Fibroblast of skin of scalp (primary cell): Measurements from ENCODE around the gene ZDHHC6.
"Not testable (repeated sequence)": the region's sequence is repeated elsewhere in the genome, so short reads cannot be mapped to it uniquely, and the experiment has no call there.

Source experiments
- DNase-seq: peaks from one replicate; pipeline ENCODE4 v3.0.0-alpha.2; 2013

Gene ZDHHC6

DNA sequence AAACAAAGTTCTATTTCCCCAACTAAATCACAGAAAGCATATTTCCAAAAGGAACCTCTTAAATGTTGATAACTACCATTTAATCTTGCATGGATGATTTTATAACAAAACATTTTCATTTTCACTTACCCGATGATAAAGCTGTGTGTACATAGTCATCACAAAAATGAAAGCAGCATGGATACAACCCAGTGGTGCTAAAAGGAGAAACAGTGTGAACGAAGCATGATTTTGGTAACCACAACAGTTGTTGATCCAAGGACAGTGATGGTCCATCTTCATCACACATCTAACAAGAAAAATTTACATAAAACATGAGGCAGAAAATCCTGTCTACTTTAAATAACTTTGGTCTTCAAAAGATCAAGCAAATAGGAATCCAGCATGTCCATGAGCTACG lies 4.7 kb downstream of the ZDHHC6 start:
- no peak for DNase-seq

DNA sequence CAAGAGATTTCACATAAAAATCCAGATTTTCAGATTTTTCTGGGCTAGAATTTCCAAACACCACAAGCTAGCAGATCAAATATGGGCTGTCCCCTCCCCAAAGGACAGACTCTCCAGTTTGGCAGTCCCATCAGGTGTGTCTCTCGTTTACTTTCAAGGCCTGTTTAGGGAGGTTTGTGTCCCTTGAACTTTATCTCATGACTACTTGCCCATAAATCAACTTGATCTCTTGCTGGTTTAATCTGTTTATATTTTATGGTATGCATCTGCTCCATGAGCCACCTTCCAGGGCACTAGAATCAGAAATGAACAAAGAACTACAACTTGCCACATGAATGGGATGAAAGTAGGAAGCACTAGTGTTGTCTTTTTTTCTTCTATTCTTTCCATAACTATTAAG lies 5.2 kb downstream of the ZDHHC6 start:
- no peak for DNase-seq

DNA sequence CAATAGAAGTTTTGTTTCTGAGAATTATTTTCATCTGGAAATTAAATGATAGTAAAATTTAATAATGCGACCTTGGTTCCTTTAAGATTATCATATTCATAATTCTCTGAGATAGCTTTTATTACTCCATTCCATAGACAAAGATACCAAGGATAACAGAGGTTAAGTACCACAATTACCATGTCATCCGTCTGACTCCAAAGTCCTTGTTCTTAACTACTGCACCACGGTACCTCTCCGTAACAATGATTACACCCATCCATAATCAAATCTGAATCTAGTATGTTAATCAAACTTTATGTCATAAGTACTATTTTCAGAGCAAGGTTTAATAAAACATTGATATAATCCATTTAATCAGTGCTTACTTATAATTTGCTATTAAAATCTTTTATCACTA lies 8.4 kb downstream of the ZDHHC6 start:
- no peak for DNase-seq

DNA sequence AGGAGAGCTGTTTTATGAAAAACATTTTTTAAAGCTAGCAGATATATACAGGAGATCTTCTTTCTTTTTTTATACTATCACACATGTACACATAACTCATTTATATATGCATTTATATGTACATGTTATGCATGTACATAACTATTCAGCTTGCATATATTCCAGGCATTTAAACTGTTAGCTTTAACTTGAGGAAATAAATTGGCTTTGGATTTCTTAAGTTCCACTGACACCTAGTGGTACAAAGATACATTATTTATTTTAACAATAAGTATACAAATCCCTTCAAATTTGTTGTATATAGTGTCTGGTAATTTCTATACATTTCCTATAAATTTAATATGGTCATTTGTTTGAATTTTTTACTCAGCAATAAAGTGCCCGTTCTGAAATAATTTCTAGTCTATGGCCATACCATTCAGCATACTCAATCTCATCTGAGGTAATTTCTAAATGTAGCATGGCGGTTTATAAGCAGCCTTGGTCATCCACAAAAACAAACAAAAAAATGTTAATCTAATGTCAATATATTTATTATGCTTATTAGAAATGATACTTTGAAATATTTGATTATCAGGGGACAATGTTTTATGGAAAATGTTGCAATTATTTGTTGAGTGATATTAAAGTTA lies 11.6 kb downstream of the ZDHHC6 start:
- peak; percentile 29 for DNase-seq

DNA sequence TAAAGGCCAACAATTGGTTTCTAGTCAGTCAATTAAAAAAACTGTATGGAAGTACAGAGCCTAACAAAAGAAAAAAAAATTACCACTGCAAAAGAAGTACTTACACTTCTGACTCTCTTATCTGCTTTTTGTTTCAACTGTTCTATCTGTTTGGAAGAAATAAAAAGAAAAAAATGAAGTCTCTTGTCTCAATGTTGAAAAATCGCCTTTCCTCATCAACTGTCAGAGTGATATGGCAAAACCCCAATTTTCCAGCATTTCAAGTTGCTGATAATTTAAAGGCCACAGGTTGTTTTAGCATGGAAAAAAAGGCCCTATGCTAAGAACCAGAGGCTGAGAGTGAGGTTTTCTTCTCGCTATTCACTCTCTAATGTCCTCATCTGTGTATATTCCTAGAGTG lies 13.6 kb downstream of the ZDHHC6 start:
- DNase-seq: no peak

DNA sequence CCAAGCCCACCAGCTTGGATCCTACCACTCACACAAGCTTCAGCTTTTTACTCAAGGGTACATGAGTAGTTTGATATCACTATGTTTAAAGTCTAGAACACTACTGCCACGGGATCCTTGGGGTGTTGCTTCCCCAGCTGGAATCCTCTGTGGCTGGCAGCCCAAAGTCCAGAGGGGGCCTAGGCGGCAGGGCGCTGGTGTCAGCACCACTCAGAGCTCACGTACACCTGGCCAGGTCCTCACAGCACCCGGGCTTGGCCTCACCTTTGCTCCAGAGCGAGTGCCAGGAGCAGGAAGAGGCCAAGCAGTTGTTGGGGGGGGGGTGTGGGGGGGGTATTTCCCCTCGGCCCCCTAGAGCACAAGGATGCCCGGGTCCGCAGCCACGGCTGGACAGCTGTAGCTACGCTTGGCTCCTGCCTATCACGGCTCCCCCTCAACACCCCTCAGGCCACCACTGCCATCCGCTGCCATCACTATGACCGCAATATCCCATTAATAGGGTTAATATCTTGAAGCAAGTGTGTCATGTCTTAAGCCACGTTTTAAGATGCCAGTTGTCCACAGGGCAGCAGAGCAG lies 17.0 kb downstream of the ZDHHC6 start:
- DNase-seq: no peak

DNA sequence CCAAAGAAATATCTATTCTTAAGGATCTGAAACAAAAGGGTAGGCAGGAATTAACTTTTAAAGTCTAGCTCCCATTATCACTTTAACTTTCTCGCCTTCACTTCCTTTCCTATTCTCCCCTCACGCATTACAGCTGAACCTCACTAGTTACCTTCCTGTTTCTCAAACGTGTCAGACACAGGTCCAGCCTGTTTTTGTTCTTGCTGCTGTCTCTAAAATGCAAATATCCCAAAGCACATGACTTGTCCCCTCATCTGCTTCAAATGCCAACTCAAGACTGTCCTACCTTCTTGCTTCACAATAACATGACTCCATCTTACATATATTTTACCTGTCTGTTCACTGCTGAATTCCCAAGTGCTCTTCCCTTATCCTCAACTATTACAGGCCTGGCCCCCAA lies 17.6 kb downstream of the ZDHHC6 start:
- DNase-seq: no peak

DNA sequence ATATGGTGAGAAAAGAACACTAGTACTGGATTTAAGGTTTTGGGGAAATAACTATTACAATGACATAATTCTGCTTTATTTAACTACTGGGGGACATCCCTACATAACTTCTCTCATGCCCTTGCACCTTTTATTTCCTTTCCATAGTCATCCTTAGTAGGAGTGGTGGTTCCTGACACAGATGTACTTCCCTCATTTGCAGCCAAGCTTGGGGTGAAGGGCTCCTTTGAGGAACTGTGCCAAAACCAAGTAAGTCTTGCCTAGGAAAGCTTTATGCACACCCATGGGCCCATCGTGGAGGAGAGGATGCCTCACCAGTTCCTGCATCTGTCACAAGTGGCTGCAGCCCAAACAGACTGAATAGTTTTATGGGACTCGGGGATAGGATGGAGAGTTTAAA lies 20.6 kb downstream of the ZDHHC6 start:
- DNase-seq: no peak

DNA sequence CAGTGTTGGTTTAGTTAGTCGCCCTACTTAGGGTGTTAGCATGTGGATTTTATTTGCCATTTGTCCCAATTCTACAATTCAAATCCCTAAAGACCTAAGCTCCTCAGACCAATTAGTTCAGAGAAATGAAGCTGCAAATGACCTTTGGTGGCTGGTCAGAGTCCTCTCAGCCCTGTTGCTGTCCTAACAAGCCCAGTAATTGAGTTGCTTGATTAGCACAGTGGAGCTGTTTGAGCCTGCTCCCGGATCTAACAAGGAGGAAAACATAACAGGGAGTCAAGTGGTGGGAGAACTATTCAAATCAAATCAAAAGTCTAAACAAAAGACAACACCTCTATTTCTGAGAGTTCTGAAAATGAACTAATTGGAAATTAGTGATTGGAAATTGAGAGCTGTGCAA lies 22.1 kb downstream of the ZDHHC6 start:
- DNase-seq: no peak

DNA sequence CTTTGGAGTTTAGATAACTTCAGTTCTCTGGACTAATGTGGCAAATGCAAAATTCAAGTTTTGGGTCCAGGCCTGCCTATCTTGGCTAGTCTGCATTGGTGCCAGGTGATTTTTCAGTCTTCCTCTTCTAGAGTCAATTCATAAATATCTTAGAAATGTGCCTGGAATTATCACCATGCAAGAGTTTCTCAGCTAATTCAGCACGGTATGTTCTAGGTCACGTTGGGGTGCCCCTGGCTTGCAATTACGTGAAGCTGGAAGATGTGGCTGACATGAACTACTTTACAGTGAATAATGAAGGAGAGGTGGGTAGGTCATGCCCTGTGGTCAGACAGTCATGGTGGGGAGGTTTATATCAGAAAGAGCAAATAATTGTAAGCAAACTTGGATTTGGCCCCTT lies 25.0 kb downstream of the ZDHHC6 start:
- DNase-seq: no peak

DNA sequence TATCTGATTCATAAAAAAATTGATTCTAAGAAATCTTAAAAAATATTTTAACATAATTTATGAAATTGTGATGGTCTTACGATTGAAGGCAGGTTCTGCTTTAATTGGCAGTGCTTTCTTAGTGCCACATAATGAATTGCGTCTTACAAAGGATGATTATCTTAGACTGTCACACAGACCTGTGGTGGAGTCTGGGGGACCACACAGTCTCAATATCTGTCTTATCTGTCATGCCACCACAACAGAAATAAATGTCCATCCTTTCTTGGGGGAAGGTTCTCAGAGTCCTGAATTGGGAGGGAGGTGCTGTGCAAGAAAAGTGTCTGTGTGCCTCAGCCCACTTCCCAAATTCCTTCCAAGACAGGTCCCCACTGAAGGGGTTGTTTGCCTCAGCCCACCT lies 34.0 kb downstream of the ZDHHC6 start:
- no peak for DNase-seq

DNA sequence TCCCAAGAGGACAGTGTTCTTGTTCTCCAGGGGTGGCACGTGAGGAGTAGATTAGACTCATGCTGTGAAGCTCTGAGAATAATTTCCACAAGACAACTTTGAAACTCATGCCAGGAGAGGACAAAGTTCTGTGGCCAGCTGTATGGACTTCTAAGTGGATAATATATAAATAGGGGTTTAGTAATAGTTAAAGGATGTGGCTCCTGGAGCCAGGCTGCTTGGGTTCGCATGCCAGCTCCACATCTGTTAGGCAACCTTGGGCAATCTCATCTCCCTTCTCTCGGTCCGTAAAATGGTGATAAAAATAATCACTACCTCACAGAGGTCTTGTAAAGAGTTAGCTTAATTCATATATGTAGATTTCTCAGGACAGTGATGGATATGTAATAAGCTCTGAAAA lies 37.0 kb downstream of the ZDHHC6 start:
- DNase-seq: no peak

DNA sequence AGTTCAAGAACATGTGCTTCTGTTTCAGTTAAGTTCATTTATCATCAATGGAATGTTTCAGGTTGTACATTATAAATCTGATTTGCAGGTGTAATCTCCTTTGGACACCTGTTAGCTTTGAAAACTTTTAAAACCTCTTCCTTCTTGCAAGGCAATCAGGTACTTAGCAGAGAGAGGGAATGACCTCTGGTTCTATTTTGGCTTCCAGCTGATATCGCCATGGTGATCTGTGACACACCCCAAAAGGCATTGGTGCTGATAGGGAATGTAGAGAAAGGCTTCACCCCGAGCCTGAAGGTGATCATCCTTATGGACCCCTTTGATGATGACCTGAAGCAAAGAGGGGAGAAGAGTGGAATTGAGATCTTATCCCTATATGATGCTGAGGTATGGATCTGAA lies 37.4 kb downstream of the ZDHHC6 start:
- no peak for DNase-seq

DNA sequence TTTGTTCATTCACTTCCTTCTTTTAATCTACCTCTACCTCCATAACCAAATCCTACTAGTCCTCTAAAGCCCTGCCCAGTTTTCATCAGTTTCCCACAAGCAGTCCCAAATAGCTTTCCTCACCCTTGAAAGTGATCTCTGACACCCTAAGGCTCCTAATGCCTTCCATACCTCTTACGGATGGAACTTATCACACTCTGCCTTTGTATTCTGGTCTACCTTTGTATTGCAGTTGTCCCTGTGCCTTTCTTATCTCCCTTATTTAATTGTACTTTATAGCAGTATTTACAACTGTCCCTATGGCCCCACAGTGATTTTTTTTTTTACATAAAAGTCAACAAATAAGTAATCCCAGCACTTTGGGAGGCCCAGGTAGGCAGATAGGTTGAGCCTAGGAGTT lies 39.0 kb downstream of the ZDHHC6 start:
- no peak for DNase-seq

DNA sequence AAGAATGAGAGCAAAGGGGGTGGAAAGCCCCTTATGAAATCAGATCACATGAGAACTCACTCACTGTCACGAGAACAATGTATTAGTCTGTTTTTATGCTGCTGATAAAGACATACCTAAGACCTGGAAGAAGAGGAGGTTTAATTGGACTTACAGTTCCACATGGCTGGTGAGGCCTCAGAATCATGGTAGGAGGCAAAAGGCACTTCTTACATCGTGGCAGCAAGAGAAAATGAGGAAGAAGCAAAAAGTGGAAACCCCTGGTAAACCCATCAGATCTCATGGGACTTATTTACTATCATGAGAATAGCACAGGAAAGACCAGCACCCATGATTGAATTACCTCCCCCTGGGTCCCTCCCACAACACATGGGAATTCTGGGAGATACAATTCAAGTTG lies 39.9 kb downstream of the ZDHHC6 start:
- not testable (repeated sequence) for DNase-seq

DNA sequence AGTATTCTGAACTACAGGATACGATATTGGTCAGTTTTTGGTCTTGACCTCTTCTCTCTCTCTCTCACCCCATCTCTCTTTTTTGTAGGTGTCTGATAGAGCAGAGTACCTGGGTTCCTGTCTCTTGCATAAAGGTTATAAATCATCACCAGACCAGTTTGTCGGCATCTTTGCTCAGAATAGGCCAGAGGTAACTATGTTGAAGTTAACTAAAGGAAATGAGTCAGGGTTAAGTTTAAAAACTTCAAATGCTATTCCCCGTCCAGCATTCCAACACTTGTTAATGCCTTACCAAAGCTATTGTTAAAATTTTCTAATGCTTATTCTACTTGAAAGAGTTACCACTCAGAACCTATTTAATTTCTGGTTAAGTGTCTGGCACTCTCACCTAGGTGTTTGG lies 42.1 kb downstream of the ZDHHC6 start:
- no peak for DNase-seq

DNA sequence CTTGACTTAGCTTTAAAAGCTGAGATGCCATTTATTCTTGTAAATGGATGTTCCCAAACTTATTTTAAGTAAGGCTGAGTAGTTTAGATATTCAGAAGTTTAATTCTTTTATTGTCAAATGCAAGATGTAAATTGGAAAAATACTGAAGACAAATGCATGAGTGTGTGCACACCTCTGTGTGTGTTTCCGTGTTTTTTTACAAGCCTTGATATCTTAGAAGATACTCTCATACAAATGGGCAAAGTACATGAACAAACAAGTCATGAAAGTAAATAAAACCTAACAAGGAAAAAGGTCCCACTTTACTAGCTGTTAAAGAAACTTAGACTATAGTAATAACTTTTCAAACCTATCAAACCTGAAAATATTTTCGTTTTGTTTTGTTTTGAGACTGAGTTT lies 43.8 kb downstream of the ZDHHC6 start:
- no peak for DNase-seq

DNA sequence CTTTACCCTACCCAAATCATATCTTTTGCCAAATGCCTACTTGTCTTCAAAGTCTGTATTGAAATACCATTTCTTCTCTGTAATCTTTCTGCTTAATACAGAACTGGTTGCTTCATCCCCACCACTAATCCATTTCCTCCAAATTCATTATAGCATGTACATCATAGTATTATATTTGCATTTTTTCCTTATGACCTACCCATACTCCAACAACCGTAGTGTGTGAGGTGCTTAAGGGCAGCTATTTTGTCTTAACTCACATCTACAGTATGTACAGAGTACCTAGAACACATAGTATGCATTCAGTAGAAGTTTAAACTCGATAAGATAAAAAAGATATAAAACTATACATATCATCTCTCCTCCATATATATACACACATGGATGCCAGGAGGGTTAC lies 49.1 kb downstream of the ZDHHC6 start:
- DNase-seq: no peak

DNA sequence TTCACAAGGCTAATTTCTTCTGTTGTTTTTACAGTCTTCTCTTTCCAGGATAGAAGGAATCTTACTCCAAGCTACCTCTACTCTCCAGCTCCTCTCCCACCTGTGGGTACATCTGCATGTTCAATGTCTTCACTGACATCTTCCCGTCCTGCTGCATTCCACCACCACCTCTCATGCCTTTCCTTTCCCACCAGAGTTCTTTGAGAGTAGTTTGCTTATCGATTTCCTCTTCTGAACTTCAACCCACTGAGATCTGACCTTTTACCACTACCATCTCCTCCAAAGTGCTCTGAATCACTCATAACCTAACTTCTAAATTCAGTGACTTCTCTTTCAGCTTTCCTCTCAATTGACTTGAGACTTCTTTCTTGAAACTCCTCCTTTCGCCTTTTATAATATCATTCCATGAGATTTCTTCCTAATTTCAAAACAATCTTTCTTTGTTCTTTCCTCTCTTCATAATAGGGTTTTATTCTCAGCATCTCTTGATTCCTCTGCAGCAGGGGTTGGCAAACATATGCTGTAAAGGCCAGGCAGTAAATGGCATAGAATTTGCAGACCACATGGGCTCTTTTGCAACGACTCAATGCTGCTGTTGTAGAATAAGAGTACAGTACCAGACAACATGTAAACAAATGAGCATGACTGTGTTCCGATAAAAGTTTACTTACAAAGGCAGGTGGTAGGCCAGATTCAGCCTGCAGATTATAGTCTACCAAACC lies 50.7 kb downstream of the ZDHHC6 start:
- DNase-seq: no peak

DNA sequence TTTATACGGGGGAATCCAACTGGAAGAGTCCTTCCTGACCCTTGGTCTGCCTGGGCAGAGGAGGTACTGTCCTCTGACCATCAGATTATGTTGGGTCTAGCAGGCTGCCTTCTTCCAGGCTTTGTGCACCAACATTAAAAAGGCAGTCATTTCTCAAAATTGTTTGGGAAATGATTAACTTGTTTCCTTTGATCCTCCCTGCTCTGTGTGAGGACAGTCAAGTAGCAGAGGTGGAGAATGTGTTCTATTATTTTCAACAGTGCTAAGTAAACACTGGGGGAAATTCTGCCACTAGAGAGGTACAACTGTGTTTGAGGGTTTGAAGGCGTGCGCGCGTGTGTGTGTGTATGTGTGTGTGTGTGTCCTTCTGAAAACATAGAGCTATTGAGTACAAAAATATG lies 52.2 kb downstream of the ZDHHC6 start:
- DNase-seq: no peak

DNA sequence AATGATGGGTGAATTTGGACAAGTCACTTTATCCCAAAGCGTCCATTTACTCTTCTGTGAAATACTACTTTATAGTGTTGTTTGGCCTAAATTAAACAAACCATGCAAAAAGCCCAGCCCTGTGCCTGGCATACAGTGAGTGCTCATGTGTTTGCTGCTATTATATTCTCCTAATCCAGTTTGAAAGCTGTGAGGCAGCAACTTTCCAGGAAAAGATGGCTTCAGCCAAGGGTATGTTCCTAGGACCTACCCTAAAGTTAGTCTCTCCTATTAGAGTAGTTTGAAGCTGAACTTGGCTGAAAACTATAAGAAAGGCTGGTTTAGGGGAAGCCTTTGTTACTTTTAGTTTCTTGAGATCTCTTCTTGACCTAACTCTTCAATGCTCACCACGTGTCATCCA lies 52.9 kb downstream of the ZDHHC6 start:
- DNase-seq: no peak

DNA sequence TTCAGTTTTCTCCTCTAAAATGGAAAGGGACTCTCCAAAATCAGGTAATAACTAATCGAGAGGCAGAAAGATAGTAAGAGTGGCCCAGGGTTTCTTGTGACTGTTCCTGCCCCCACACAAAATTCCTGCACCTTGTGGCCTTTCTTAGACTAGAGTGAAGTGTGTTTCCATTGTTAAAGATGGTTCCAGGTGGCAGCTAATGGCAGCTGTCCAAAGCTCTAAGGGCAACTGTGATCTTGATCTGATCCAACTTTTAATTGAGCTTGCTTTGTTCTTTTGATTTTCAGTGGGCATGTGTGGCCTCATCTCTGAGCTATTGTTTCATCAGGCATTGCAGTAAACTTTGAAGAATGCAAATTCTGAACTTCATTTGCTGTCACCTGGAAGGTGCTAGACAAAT lies 53.4 kb downstream of the ZDHHC6 start:
- DNase-seq: no peak

DNA sequence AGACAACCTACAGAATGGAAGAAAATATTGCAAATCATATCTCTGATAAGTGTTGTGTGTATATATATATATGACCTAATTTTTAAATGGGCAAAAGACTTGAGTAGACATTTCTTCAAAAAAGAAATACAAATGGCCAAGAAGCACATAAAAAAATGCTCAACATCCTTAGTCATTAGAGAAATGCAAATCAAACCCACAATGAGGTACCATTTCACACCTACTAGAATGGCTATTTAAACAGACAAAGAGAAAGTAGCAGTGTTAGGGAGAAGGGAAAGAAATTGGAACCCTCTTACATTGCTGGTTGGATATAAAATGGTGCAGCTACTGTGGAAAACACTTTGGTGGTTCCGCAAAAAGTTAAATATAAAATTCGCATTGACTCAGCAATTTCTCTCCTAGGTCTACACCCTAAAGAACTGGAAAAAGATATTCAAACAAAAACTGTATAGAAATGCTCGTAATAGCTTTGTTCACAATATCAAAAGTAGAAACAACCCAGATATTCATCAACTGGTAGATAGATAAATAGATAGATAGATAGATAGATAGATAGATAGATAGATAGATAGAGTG lies 56.5 kb downstream of the ZDHHC6 start:
- no peak for DNase-seq

DNA sequence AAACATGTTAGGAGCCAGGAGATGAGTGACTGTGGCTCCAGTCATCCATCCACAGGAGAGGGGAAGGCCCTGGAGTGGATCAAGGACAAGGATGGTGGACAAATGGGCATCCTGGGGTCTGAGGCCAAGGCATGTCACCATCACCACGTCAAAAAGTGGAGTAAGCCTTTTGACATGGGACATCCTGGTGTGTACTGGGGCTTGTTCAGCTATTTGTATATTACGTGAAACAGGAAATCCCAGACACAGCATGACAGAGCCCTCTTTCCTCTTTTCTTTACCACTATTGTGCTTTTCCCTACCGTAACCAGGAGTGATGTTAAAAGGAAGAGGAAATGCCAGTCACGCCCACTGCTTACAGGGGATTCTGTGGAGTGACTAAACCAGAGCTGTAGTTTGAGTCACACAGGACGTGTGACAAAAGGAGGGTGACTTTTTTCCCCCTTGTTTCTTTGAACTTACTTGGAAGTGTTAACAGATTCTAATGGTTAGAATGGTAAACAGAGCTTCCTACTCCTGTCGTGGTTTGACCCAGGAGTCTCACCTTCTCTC lies 57.4 kb downstream of the ZDHHC6 start:
- DNase-seq: peak; percentile 27
